Vagina (tissue), 2 donors: Measurements from ENCODE around the gene C9orf85. TPM values are rescaled to one million over a fixed set of nuclear protein-coding genes. Genes with fewer than 3 reads are reported as not detected.
"Not testable (repeated sequence)": the region's sequence is repeated elsewhere in the genome, so short reads cannot be mapped to it uniquely, and the experiment has no call there.

Source experiments
- DNase-seq, 2 donors: peaks; one replicate each; pipeline ENCODE4 v3.0.0-alpha.2; 2017; ENCODE audit errors: extremely low spot score in 2 of 2
- H3K27ac ChIP-seq: fragments of 200-600 bp; sonication (generic); one replicate; pipeline ENCODE4 v1.5.1; 2019
- H3K27me3 ChIP-seq: fragments of 200-600 bp; sonication (generic); one replicate; pipeline ENCODE4 v1.5.1; 2019
- H3K36me3 ChIP-seq, 2 donors: fragments of 200-600 bp; sonication (generic); one replicate each; pipeline ENCODE4 v1.5.1; 2017 to 2019
- H3K4me1 ChIP-seq: fragments of 200-600 bp; sonication (generic); one replicate; pipeline ENCODE4 v1.5.1; 2019
- H3K4me3 ChIP-seq, 2 donors: fragments of 200-600 bp; sonication (generic); 1 replicate in 1 of 2; 2 replicates in 1 of 2; pipeline ENCODE4 v1.5.1; 2016 to 2019
- H3K9me3 ChIP-seq: fragments of 200-600 bp; sonication (generic); one replicate; pipeline ENCODE4 v1.5.1; 2019
- CTCF ChIP-seq, 3 experiments: fragments of 450-650 bp in 2 of 3; fragments of 200-600 bp in 1 of 3; sonication (generic) in 1 of 3; IDR thresholded peaks; one replicate each; pipeline ENCODE4 v1.5.1; 2017 to 2019; ENCODE audit warnings: antibody characterized with exemption in 3 of 3, mild to moderate bottlenecking in 2 of 3, moderate library complexity in 2 of 3
- POLR2A ChIP-seq, 2 donors: fragments of 450-650 bp; IDR thresholded peaks; one replicate each; pipeline ENCODE4 v1.6.1; 2017; ENCODE audit warnings: antibody characterized with exemption in 2 of 2, mild to moderate bottlenecking in 2 of 2, moderate library complexity in 2 of 2
- POLR2AphosphoS5 ChIP-seq, 2 donors: sonication (generic); formaldehyde crosslinking; IDR thresholded peaks; one replicate each; pipeline ENCODE4 v1.9.0; 2017; ENCODE audit warnings: antibody characterized with exemption in 2 of 2, mild to moderate bottlenecking in 2 of 2, low read depth in 1 of 2; ENCODE audit not compliant: insufficient read depth in 1 of 2
- intact Hi-C: fragments of 100-400 bp; cut with DNase I; formaldehyde crosslinking; loops from one replicate; pipeline ENCODE4 v1.15.1; 2023
- total RNA-seq: library from RNA; depleted of rRNA; stranded (reverse); fragments of >200 nt; gene quantifications from one replicate; pipeline ENCODE4 v1.2.3, GENCODE V29; 2016

Gene C9orf85
- total RNA-seq, 1 donor from 2014 or later = 5.4 TPM

- H3K4me1 ChIP-seq = peaks cover 9% of the 10 kb centered on the region
- DNase-seq = no peak
- H3K36me3 ChIP-seq = no peaks in the 10 kb centered on the region
- H3K4me3 ChIP-seq = no peak overlapping the region
- no peak overlapping the region for H3K27ac ChIP-seq
- no peaks in the 10 kb centered on the region for H3K27me3 ChIP-seq
- intact Hi-C loops = no loop called here
- H3K9me3 ChIP-seq = no peaks in the 10 kb centered on the region
- no peak for TF ChIP-seq POLR2AphosphoS5 (IDR thresholded peaks at IDR 0.05; ENCODE audit: insufficient read depth in 1 of 2, low read depth in 1 of 2)
- TF ChIP-seq POLR2A (IDR thresholded peaks at IDR 0.05) = no peak
- no peak for TF ChIP-seq CTCF (IDR thresholded peaks at IDR 0.05)
Observed at GRCh38 chr9:71955300-71955915, 44.0 kb downstream of the C9orf85 start.

GRCh38 chr9:71962328-71962727, 50.9 kb downstream of the C9orf85 start:
- H3K27me3 ChIP-seq = no peaks in the 10 kb centered on the region
- no peak overlapping the region for H3K27ac ChIP-seq
- TF ChIP-seq CTCF (IDR thresholded peaks at IDR 0.05) (no peak), POLR2A (IDR thresholded peaks at IDR 0.05) (no peak), POLR2AphosphoS5 (IDR thresholded peaks at IDR 0.05; ENCODE audit: insufficient read depth in 1 of 2, low read depth in 1 of 2) (no peak)
- H3K4me1 ChIP-seq = no peaks in the 10 kb centered on the region
- H3K4me3 ChIP-seq = no peak overlapping the region
- H3K36me3 ChIP-seq = no peaks in the 10 kb centered on the region
- H3K9me3 ChIP-seq = no peaks in the 10 kb centered on the region
- no peak for DNase-seq
- intact Hi-C loops = no loop called here

- H3K36me3 ChIP-seq, intact Hi-C loops, H3K27ac ChIP-seq, DNase-seq, H3K4me1 ChIP-seq, H3K4me3 ChIP-seq, H3K27me3 ChIP-seq, H3K9me3 ChIP-seq: not testable (repeated sequence)
Observed at GRCh38 chr9:71963471-71963996, 52.1 kb downstream of the C9orf85 start.

- no peak overlapping the region for H3K4me3 ChIP-seq
- intact Hi-C loops = no loop called here
- DNase-seq = no peak
- no peaks in the 10 kb centered on the region for H3K36me3 ChIP-seq
- H3K4me1 ChIP-seq = no peaks in the 10 kb centered on the region
- no peaks in the 10 kb centered on the region for H3K27me3 ChIP-seq
- no peak overlapping the region for H3K27ac ChIP-seq
- no peak for TF ChIP-seq POLR2A (IDR thresholded peaks at IDR 0.05)
- TF ChIP-seq CTCF (IDR thresholded peaks at IDR 0.05) = no peak
- no peak for TF ChIP-seq POLR2AphosphoS5 (IDR thresholded peaks at IDR 0.05; ENCODE audit: insufficient read depth in 1 of 2, low read depth in 1 of 2)
- H3K9me3 ChIP-seq = no peaks in the 10 kb centered on the region
Observed at GRCh38 chr9:71965403-71965802, 54.0 kb downstream of the C9orf85 start.

GRCh38 chr9:71966601-71967000, 55.2 kb downstream of the C9orf85 start:
- no peak overlapping the region for H3K27ac ChIP-seq

More at GRCh38 chr9:71966601-71967000, 55.2 kb downstream of the C9orf85 start:
- Histone ChIP-seq H3K4me3 (no peak overlapping the region), H3K27me3 (no peaks in the 10 kb centered on the region), H3K4me1 (no peaks in the 10 kb centered on the region), H3K36me3 (no peaks in the 10 kb centered on the region), H3K9me3 (no peaks in the 10 kb centered on the region)
- DNase-seq = no peak
- TF ChIP-seq POLR2AphosphoS5 (IDR thresholded peaks at IDR 0.05; ENCODE audit: insufficient read depth in 1 of 2, low read depth in 1 of 2) (no peak), CTCF (IDR thresholded peaks at IDR 0.05) (no peak), POLR2A (IDR thresholded peaks at IDR 0.05) (no peak)
- intact Hi-C loops = no loop called here
